Measurements from ENCODE around the gene NCKIPSD.

NCKIPSD gene

GRCh38 chr3:48679411-48680391 is 6.0 kb downstream of the NCKIPSD start:
- in situ Hi-C loops (cut with HindIII; ENCODE audit: low sequenced_read_pairs) = no loop called here

- in situ Hi-C loops (cut with HindIII; ENCODE audit: low sequenced_read_pairs) = no loop called here
Observed at GRCh38 chr3:48678566-48679380, 6.9 kb downstream of the NCKIPSD start.

- in situ Hi-C loops (cut with HindIII; ENCODE audit: low sequenced_read_pairs) = no loop called here
Observed at GRCh38 chr3:48678056-48678455, 7.7 kb downstream of the NCKIPSD start.

DNA sequence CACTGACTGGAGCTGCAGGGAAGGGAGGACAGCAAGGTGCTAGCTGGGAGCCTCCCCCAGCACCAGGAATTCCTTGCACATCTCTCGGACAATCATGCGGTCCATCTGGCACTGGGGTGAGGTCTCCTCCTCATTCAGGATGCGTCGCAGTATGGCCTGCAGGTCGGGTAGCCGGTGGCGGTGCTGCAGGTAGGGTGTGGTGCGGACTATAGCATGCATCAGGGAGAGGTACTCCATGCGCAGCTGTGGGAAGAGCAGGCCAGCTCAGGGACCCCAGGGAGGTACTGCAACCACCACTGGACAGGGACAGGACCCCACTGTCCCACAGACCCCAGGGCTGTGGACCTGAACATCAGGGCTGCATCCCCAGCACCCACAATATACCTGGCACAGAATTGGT is 11.2 kb downstream of the NCKIPSD start:
- in situ Hi-C loops (cut with HindIII; ENCODE audit: low sequenced_read_pairs) = no loop called here

DNA sequence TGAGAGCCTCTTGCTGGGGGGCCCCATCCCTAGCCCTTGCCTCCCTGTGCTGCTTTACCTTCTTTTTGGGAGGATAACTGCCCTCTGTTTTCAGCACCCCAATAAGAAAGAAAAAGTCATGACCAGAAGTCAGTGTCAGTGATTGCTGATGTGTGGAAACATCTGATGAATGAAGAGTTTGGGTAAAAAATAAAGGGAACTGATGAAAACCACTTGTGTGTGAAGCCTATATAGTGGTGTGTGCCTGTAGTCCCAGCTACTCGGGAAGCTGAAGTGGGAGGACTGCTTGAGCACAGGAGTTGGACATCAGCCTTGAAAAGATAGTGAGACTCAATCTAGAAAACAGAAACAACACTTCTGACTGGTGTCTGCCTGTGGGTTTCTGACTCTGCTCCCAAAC is 13.2 kb downstream of the NCKIPSD start:
- in situ Hi-C loops (cut with HindIII; ENCODE audit: low sequenced_read_pairs) = no loop called here

DNA sequence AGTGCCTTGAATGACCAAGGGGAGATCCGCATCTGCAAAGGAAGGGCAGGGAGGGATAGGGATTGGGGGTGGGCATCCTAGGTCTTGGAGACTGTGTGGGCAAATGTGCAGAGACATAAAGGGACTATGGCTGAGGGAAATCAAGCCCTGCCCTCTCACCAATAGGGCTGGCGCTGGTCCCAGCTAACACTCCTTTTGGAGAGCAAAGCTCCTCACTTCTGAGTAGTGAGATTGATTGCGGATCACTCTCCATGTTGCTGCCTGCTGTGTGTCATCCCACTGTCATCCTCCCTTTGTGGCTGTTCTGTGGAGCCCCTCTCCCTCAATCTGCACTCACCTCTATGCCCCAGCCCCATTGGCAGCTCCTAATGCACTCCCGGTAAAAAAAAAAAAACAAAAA is 20.8 kb downstream of the NCKIPSD start:
- in situ Hi-C loops (cut with HindIII; ENCODE audit: low sequenced_read_pairs) = no loop called here

DNA sequence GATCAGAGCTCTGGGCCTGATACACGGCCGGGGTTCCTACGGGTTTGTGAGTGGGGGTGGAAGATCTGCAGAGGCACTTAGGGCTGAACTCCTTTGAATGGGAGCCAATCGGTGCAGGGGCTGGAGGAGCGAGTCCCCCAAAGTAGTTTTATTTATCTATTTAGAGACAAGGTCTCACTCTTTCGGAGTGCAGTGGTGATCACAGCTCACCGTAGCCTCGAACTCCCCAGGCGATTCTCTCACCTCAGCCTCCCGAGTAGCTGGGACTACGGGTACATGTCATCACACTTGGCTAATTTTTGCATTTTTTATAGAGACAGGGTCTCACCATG is 21.4 kb downstream of the NCKIPSD start:
- in situ Hi-C loops (cut with HindIII; ENCODE audit: low sequenced_read_pairs) = no loop called here

DNA sequence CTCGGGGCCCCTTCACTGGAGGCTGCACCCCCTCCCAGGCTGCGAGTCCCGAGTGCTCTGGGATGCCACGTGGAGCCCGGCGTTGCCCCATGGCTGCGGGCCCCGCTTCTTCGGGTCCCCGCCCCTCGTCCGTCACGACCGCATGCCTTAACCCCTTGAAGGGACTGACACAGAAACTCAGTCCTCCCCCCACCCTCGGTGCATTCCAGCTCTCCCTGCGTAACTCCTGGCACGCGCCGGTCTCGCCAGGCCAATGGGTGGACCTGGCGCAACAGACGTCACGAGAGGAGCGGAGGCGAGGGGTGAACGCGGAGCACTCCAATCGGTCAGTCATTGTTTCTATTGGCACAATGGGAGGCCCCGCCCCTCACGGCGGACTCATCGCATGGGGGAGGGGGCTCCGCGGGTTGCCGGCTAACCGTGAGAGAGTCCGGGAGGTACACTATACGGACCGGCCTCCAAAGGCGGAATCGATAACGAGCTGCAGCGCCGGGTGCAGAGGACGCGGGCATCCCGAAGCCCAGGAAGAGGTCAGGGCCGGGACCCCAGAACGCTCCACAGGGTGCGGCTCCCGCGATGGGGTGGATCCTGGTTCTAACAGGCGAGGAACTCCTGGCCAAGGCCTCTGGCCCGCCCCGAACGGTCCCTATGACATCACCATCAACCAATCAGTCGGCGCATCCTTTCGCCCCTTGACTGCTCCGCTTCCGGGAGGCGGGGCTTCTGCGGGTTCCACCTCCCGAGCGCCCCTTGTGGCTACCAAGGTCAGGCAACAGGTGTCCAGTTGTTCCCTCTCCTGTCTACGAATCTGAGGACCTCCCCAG is 22.0 kb downstream of the NCKIPSD start:
- in situ Hi-C loops (cut with HindIII; ENCODE audit: low sequenced_read_pairs) = no loop called here

GRCh38 chr3:48662753-48663488 is 22.8 kb downstream of the NCKIPSD start, which contains the start of gene CELSR3:
Gene CELSR3, minus strand, starts transcription at chr3:48662886. Its CDS starts 252 bp downstream, at chr3:48662634.
- in situ Hi-C loops (cut with HindIII; ENCODE audit: low sequenced_read_pairs) = no loop called here

DNA sequence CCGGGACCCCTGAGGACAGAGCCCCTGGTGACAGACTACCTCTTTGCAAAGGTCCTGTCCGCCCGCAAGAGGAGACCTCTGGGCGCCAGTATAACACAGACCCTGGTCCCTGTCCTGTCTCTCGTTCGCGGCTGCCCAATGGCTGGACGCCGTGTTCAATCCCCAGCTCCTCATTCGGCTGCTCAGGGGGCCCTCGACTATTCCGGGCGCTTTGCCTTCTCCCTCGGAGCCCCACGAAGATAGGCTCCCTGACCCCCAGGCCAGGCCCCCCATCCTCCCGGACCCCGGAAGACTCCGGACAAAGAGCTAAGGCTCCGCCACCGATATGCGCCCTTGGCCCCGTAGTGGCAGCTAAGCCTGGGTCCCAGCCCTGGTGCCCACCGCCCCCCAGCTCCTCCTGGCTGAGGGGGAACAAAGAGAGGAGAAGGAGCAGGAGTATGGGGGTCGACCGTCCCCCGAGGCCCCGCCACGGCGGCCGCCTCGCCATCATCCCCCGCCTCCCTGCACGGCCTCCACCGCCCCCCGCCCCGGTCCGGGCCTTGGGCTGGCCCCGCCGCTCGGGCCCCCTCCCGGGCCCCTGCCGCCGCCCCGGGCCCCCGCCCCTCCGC is 23.5 kb downstream of the NCKIPSD start:
- in situ Hi-C loops (cut with HindIII; ENCODE audit: low sequenced_read_pairs) = no loop called here

DNA sequence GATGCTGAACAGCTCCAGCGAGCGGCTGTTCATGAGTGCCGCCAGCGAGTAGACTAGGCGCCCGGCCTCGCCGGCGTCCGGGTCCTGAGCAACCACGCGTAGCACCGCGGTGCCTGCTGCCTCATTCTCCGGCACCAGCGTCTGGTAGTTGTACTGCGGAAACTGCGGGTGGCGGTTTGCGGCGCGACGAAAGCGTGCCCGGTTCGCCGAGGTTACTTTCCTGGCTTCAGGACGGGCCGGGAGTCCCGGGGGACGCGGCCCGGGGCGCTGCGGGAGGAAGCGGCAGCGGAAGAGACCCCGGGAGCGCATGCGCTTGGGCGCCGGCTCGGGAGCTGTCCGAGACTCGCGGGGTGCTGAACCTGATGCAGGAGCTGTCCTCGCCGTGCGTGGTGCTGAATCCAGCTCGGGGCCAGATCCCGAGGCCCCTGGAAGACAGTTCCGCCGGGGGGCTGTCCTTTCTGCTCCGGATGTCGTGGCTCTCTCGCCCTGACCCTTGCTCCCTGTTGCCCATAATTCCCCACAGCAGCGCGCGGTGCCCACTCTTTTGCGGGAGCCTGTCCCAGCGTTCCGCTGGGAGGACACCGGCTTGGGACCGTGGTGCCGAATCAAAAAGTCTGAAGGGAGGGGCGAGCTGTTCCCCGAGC is 24.1 kb downstream of the NCKIPSD start:
- in situ Hi-C loops (cut with HindIII; ENCODE audit: low sequenced_read_pairs) = no loop called here

DNA sequence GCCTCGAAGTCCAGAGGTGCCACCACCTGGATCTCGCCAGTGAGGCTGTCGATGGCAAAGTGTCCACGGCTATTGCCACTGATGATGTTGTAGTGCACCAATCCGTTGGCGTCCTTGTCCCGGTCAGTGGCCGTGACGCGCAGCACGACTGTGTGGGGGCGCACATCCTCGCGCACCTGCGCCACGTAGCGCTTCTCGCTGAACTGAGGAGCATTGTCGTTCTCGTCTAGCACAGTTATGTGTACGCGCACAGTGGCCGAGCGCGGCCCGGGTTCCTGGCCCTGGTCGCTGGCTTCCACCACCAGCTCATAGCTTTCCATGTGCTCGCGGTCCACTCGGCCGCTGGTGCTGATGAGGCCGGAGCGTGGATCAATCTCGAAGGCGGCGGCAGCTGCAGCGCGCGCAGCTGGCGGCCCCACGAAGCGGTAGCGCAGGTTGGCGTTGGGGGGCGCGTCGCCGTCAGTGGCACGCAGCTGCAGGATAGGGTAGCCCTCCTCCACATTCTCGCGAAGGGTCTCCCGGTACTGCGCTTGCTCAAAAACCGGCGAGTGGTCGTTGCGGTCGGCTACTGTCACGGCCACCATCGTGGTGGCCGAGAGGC is 24.8 kb downstream of the NCKIPSD start:
- in situ Hi-C loops (cut with HindIII; ENCODE audit: low sequenced_read_pairs) = no loop called here

- in situ Hi-C loops (cut with HindIII; ENCODE audit: low sequenced_read_pairs) = no loop called here
Observed at GRCh38 chr3:48656841-48657281, 28.9 kb downstream of the NCKIPSD start.

GRCh38 chr3:48656061-48656840 is 29.5 kb downstream of the NCKIPSD start:
- in situ Hi-C loops (cut with HindIII; ENCODE audit: low sequenced_read_pairs) = no loop called here

GRCh38 chr3:48655606-48656005 is 30.1 kb downstream of the NCKIPSD start:
- in situ Hi-C loops (cut with HindIII; ENCODE audit: low sequenced_read_pairs) = no loop called here

- in situ Hi-C loops (cut with HindIII; ENCODE audit: low sequenced_read_pairs) = no loop called here
Observed at GRCh38 chr3:48655063-48655462, 30.7 kb downstream of the NCKIPSD start.

DNA sequence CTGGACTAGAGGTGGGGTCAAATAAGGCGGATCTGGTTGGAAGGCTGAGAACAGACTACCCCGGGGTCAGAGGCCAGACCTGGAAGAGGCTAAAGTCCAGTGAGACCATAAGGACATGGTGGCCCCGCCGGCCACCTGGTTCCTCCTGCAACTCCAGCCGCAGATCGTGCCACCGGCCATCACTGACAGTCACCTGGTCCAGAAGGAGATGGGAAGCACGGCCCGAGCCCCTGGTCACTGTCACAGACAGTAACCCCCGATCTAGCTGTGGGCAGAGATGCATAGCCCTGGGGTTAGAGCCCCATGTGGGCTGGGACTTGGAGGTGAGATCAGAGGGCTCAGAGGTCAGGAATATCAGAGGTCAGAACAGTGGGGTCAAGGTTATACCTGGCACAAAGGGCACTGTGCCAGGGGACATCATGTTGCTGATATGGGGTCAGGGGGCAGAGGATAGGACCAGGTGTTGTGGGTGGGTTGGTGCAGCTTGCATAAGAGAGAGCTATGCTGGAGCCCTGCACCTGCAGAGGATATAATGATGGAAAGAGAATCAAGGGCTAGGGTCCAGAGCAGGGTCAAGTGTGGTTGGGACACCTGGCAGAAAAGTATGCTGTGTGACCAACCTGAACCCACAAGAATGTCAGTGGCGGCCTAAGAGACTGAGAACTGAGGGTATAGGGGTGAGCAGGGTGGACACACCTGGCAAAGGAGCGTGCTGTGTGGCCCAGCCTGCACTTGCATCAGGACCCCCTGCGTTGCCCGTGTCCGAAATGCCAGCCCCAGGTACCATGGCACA is 32.6 kb downstream of the NCKIPSD start:
- in situ Hi-C loops (cut with HindIII; ENCODE audit: low sequenced_read_pairs) = no loop called here
